Superior temporal gyrus (tissue), 1 donor: Measurements from ENCODE around the gene C22orf39.
A peak's percentile ranks its signal among the peaks of the same experiment; 100 is the strongest.
"Not testable (repeated sequence)": the region's sequence is repeated elsewhere in the genome, so short reads cannot be mapped to it uniquely, and the experiment has no call there.

Experiments used
- DNase-seq: peaks from one replicate; pipeline ENCODE4 v3.0.0-alpha.2; 2016; ENCODE audit errors: extremely low spot score

C22orf39 gene

DNA sequence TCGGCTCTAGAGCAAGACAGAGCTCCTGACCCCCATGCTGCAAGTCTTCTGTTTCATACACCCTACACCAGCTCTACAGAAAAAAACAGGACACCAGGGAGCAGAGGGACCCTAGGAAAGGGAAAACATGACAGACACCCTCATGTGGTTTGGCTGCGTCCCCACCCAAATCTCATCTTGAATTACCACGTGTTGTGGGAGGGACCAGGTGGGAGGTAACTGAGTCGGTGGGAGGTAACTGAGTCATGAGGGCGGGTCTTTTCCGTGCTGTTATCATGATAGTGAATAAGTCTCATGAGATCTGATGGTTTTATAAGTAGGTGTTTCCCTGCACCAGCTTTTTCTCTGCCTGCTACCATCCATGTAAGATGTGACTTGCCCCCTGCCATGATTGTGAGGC is 6.6 kb upstream of the C22orf39 start:
- no peak for DNase-seq

DNA sequence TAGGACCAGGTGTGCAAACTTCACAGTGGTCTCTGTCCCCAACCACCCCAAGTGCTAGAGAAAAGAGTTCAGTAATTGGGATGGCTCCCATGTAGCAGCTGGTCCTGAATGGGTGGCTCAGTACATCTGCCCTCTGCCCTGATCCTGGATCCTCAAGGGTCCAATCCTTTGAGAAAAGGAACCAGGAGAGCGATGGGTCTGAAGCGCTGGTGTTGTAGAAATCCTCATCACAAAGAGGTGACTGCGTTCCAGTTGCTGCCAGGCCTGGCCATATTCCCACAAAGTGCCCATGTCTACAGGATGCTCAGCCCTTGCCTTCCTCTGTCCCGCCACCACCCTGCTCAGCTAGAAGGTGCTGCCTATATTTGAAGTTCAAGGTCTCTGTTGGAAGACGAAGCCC is 6.2 kb upstream of the C22orf39 start:
- DNase-seq = no peak

DNA sequence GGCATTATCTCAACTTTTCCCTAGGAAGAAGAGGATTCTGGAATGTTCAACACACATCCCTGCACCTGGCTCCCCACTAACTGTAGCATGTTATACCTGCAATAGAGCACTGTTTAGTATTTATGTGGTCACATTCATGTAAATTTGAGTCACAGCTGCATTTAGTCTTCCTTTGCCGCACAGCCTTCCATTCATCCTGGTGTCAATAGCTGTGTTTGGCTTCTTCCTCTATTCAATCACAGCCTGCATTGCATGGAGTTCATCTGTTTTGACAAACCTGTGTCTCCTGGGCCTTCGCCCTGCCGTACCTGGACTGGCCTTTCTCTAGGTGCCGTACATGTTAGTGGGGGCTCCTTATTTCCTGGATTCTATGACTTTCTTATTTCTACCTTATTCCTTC is 4.1 kb upstream of the C22orf39 start:
- no peak for DNase-seq

DNA sequence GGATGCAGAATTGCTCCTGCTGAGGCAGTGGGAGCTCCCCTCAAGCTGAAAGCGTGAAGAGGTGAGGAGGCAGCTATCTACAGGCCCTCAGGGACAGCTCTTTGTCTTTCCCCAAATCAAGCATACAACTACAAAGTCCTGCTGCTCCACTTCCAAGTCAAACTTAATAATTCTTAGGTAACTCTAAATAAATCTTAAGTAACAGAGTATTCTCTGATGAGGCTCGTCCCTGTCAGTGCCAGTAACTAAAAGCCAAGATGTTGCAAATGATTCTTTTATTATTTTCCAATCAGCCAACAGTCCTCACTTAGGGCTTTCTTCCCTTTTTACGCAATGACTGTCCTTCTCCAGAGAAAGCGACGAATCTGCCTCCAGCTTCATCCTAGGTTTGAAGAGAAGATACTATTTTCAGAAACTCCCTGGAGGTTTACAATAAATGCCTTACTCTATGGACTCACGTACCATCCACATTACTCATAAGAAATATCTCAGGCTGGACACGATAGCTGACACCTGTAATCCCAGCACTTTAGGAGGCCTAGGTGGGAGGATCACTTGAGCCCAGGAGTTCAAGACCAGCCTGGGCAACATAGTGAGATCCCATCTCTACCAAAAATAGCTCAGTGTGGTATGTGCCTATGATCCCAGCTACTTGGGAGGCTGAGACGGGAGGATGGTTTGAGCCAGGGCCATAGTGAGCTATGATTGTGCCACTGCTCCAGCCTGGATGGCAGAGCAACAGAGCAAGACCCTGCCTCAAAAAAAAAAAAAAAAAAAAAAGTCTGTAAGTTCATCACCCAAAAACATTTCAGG is 3.1 kb upstream of the C22orf39 start:
- no peak for DNase-seq

- no peak for DNase-seq
Measured at GRCh38 chr22:19449422-19449767, 1.9 kb upstream of the C22orf39 start.

GRCh38 chr22:19448739-19449421 is 1.4 kb upstream of the C22orf39 start:
- no peak for DNase-seq

DNA sequence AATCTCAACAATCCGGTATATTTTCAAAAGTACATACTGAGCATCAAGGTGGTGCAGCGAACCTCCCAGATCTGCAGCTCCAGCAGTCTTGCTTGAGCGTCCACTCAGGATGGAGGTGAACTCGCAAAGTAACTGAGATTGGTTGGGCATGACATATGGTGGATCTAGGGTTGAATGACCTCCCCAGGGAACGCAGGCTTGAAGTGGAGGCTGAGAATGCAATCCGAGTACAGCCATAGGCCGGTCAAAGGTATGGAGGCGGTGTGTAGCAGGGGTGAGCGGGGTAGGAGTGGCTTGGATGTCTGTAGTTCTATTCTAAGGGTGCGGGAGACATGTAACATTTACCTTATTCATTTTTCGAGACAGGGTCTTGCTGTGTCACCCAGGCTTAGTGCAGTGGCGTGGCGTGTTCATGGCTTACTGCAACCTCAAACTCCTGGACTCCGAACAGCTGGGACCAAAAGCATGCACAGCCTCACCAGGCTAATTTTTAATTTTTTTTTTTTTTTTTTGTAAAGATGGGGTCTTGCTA is 631 bp upstream of the C22orf39 start:
- no peak for DNase-seq

DNA sequence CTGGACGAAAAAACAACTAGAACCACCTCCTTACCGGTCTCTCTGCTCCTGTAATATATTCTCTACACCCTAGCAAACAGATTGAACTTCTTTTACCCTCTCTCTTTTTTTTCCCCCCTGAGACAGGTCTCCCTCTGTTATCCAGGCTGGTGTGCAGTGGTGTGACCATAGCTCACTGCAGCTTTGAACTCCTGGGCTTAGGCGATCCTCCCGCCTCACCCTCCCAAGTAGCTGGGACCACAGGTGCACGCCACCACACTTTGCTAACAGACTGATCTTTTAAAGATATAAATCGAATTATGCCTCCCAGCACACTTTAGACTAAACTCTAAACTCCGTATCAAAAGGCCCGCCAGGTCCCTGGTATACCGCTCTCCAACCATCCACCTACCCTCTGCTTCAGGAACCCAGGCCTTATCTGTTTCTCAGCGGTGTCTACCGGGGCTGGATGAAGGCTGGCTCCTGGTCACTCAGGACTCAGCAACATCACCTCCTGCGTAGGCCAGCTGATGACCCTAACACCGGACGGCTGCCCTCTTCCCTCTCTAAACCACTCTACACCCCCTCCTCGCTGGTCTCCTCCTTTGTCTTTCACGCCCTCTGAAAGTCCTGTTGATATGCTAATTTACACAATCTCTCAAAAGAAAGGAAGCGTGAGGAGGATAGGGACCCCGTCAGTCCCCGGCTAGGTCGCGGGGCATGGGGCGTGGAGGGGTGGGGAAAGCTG is 745 bp downstream of the C22orf39 start:
- no peak for DNase-seq

- DNase-seq = not testable (repeated sequence)
Measured at GRCh38 chr22:19445279-19445982, 2.1 kb downstream of the C22orf39 start.

- DNase-seq = no peak
Measured at GRCh38 chr22:19443544-19444211, 3.8 kb downstream of the C22orf39 start.

GRCh38 chr22:19442166-19442565 is 5.3 kb downstream of the C22orf39 start:
- DNase-seq = no peak

DNA sequence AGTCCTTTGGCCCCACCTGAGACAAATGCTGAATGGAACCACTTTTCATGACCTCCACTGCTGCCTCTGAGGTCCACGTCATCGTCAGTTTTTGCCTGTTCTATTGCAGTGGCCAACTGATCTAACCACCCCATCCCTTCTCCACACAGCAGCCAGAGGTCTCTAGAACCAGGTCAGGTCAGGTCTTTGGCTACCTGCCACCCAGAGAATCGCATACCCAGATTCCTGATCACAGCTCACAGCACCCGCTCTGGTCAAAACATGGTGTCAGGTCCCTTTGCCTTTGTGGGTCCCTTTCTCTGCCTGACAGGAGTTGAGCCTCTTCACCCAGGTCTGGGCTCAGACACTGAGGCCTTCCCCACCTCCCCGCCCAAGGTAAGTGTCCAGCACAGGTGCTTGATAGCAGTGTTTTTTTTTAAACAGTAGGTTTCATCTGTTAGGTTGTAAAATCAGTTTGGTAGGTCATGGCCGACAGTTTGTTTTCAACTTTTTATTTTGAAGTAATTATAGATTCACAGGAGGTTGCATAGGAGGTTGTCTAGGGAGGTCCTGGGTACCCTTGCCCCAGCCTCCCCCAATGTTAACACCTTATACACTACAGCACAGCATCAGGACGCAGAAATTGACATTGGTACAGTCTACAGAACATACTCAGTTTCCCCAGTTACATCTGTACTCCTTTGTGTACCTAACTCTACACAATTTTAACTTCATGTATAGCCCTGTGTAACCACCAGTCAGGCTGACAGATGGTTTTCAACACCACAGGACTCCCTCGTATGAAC is 6.9 kb downstream of the C22orf39 start:
- no peak for DNase-seq

DNA sequence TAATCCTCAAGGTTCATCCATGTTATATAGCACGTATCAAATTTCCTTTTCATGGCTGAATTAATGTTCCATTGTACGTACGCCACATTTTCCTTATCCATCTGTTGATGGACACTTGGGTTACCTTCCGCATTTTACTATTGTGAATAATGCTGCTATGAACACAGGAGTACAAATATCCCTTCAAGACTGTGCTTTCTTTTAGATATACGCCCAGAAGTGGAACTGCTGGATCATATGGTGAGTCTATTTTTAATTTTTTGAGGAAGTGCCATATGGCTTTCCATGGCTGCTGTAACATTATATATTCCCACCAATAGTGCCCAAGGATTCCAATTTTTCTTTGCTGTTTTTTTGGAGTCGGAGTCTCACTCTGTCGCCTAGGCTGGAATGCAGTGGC is 9.2 kb downstream of the C22orf39 start:
- no peak for DNase-seq

DNA sequence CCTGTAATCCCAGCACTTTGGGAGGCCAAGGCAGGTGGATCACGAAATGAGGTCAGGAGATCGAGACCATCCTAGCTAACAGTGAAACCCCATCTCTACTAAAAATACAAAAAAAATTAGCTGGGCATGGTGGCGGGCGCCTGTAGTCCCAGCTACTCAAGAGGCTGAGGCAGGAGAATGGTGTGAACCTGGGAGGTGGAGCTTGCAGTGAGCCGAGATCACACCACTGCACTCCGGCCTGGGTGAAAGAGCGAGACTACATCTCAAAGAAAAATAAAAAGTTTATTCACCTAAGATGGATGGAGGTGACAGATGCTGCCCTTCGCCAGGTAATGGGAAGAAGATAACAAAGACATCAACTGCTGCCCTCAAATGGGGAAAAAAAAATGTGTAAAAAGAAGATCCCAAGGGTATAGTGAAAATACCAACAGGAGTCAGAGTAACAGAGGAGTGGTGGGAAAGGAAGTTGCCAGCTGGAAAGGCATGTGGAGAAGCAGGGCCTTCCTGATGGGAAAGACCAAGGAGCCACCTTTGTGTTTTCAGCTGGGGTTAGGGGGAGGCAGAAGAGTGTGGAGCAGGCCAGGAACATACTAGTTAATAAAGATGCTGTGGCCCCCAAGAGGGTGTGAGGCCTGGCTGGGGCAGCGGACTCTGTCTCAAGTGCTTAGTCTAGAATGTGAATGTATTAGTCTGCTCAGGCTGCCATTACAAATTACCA is 10.9 kb downstream of the C22orf39 start:
- not testable (repeated sequence) for DNase-seq

- no peak for DNase-seq
Measured at GRCh38 chr22:19434829-19435580, 12.5 kb downstream of the C22orf39 start.

- no peak for DNase-seq
Measured at GRCh38 chr22:19434401-19434800, 13.1 kb downstream of the C22orf39 start.

GRCh38 chr22:19432133-19432851 is 15.2 kb downstream of the C22orf39 start, which contains the start of gene MRPL40:
Gene MRPL40 (plus strand): TSS chr22:19432545. CDS start chr22:19432555, 10 bp downstream.
- DNase-seq = peak; percentile 93

- DNase-seq = peak; percentile 83
Measured at GRCh38 chr22:19431649-19432132, 15.8 kb downstream of the C22orf39 start, which contains the start of gene HIRA. Gene HIRA (minus strand): TSS chr22:19431733. CDS start chr22:19431476, 257 bp downstream.
